Measurements from ENCODE around the gene AUTS2. TPM values are rescaled to one million over a fixed set of nuclear protein-coding genes. Genes with fewer than 3 reads are reported as not detected.

The AUTS2 gene
- total and polyA plus RNA-seq, 2 of the 8 experiments (the other 6 are each of a cell fraction or from before 2014, with no cell fraction given): 25.9 to 101 TPM

- H4K5ac ChIP-seq (ENCODE audit: insufficient read length, low read depth, low read length): no peak overlapping the region
- H2BK20ac ChIP-seq (ENCODE audit: low read length): no peak overlapping the region
- no peak overlapping the region for H3K18ac ChIP-seq (ENCODE audit: extremely low read depth, low read length)
- no peak overlapping the region for H3K4me3 ChIP-seq (ENCODE audit: extremely low read depth in 1 of 4, insufficient read depth in 2 of 4, low read depth in 3 of 4, low read length in 4 of 4)
- H3K36me3 ChIP-seq (ENCODE audit: control insufficient read depth in 2 of 4, insufficient read depth in 4 of 4, low read length in 3 of 4): no peaks in the 10 kb centered on the region
- H4K91ac ChIP-seq (replicated peaks; ENCODE audit: insufficient read length, low read length): no peak overlapping the region
- H2AFZ ChIP-seq (ENCODE audit: low read length): no peak overlapping the region
- DNase-seq (ENCODE audit: low read depth in 1 of 2, low spot score in 2 of 2) (no peak), FAIRE-seq (no peak)
- no peak overlapping the region for H3K56ac ChIP-seq (replicated peaks; ENCODE audit: insufficient read length, low read depth, low read length)
- no peaks in the 10 kb centered on the region for H4K20me1 ChIP-seq (replicated peaks in 1 of 2; ENCODE audit: control insufficient read depth in 1 of 2, insufficient read depth in 2 of 2, low read length in 2 of 2)
- H3K9ac ChIP-seq (replicated peaks in 1 of 4; ENCODE audit: extremely low read depth in 1 of 4, low read depth in 3 of 4, low read length in 3 of 4): no peak overlapping the region
- H3K14ac ChIP-seq (ENCODE audit: insufficient read length): no peak overlapping the region
- no peak overlapping the region for H2AK5ac ChIP-seq (ENCODE audit: low read depth, low read length)
- 91 to 100% methylated on average over 1 to 8 of the region's 8 CpGs for WGBS, 2 experiments (ENCODE audit: extremely low coverage in 1 of 2, insufficient coverage in 1 of 2, insufficient read length in 1 of 2, insufficient replicate concordance in 2 of 2, low coverage in 1 of 2, low lambda C conversion rate in 2 of 2, missing lambda C conversion rate in 1 of 2)
- no peak overlapping the region for H2BK12ac ChIP-seq (ENCODE audit: low read depth, low read length)
- H2BK120ac ChIP-seq (replicated peaks; ENCODE audit: low read depth, low read length): no peak overlapping the region
- no peak overlapping the region for H3K4me2 ChIP-seq (ENCODE audit: insufficient read depth in 1 of 2, low read depth in 2 of 2, low read length in 2 of 2)
- no peak overlapping the region for H2BK15ac ChIP-seq (ENCODE audit: low read length)
- H3K9me3 ChIP-seq (ENCODE audit: insufficient read depth in 2 of 2, low read depth in 1 of 2, low read length in 1 of 2): no peaks in the 10 kb centered on the region
- H4K8ac ChIP-seq (ENCODE audit: extremely low read depth, insufficient read depth, low read length): no peak overlapping the region
- H3K4me1 ChIP-seq (replicated peaks in 1 of 4; ENCODE audit: control insufficient read depth in 3 of 4, insufficient read depth in 4 of 4, low read length in 3 of 4): no peaks in the 10 kb centered on the region
- H3K4ac ChIP-seq (replicated peaks; ENCODE audit: insufficient read length, low read depth, low read length): no peak overlapping the region
- CTCF ChIA-PET (ENCODE audit: partially characterized antibody): no interaction called here
- POLR2A ChIA-PET (ENCODE audit: partially characterized antibody): no interaction called here
- no peaks in the 10 kb centered on the region for H3K79me1 ChIP-seq (ENCODE audit: low read depth, low read length)
- H3K27me3 ChIP-seq (replicated peaks in 1 of 4; ENCODE audit: control insufficient read depth in 3 of 4, extremely low read depth in 1 of 4, insufficient read depth in 3 of 4, low read length in 3 of 4): no peaks in the 10 kb centered on the region
- no peak overlapping the region for H3K27ac ChIP-seq (ENCODE audit: low read depth, low read length)
- H3K79me2 ChIP-seq (ENCODE audit: control insufficient read depth in 1 of 2, insufficient read depth in 2 of 2, low read length in 2 of 2): no peaks in the 10 kb centered on the region
- H3K23me2 ChIP-seq (ENCODE audit: low read depth, low read length): no peaks in the 10 kb centered on the region
- no peak overlapping the region for H2BK5ac ChIP-seq (ENCODE audit: low read depth, low read length)
- H3K23ac ChIP-seq (ENCODE audit: insufficient read length): no peak overlapping the region
Observed at GRCh38 chr7:70481570-70482123, 883.4 kb downstream of the AUTS2 start.
